ENCODE results near the gene KDM2A.

DNA sequence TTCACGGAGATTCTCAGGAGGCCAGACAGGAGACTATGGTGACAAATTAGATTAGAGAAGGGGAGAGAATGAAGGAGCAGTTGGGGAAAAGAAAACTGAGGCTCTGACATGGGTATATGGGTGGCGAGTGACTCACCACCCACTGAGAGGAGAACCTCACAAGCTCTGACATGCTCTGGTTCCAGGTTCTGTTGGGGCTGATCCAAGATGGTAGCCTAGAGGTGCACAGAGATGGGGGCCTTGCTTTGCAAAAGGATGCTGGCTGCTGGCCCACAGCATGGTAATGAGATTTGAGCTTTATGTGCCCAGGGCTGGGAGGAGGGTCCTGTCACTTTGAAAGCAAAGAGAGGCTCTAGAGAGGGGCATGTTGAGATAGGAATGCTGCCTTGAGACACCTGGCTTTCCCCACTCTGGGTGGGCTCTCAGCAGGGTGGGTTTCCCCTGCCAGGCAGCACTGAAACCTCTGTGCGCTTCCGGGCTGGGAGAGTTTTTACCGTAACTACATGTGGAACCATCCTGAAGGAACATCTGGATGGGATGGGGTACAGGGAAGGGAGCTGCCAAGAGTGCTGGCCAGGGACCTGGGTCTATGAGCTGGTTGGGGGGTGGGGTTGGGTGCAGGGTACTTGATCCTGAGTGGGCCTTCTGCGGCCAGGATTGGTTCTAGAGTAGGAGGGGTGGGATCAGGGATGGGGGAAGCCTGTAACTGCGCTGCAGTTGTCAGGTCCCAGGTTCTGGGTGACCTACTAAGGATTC lies 146.0 kb downstream of the KDM2A start:
- TF ChIP-seq EZH2 (IDR thresholded peaks at IDR 0.05; ENCODE audit: borderline replicate concordance, low read length) = no peak
- TF ChIP-seq, protein P1, sequence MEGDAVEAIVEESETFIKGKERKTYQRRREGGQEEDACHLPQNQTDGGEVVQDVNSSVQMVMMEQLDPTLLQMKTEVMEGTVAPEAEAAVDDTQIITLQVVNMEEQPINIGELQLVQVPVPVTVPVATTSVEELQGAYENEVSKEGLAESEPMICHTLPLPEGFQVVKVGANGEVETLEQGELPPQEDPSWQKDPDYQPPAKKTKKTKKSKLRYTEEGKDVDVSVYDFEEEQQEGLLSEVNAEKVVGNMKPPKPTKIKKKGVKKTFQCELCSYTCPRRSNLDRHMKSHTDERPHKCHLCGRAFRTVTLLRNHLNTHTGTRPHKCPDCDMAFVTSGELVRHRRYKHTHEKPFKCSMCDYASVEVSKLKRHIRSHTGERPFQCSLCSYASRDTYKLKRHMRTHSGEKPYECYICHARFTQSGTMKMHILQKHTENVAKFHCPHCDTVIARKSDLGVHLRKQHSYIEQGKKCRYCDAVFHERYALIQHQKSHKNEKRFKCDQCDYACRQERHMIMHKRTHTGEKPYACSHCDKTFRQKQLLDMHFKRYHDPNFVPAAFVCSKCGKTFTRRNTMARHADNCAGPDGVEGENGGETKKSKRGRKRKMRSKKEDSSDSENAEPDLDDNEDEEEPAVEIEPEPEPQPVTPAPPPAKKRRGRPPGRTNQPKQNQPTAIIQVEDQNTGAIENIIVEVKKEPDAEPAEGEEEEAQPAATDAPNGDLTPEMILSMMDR (conservative IDR thresholded peaks at IDR 0.05 in 1 of 2, IDR thresholded peaks at IDR 0.05 in 1 of 2; ENCODE audit: extremely low read depth in 1 of 2, insufficient read depth in 1 of 2, low read depth in 1 of 2, low read length in 2 of 2) = no peak
